Natural killer cell (primary cell): ENCODE results near the gene CAMSAP2. TPM values are rescaled to one million over a fixed set of nuclear protein-coding genes. Genes with fewer than 3 reads are reported as not detected.

Experiments
- ATAC-seq, 3 donors: fragments of 150-1000 bp in 2 of 3; fragments of 200-7000 bp in 1 of 3; cut with Tn5 transposase; 1 replicate in 1 of 3; 2 replicates in 2 of 3; pipeline ENCODE4 v1.10.0; 2021; ENCODE audit warnings: mild to moderate bottlenecking in 2 of 3, moderate library complexity in 2 of 3
- DNase-seq, 2 donors: peaks; one replicate each; pipeline versions ENCODE4 v3.0.0 to v3.0.0-alpha.2; 2013 to 2021; ENCODE audit warnings: mixed read lengths in 1 of 2
- H3K27ac ChIP-seq: one replicate; pipeline ENCODE4 v1.5.1; 2013; ENCODE audit warnings: mild to moderate bottlenecking, low read length
- H3K27me3 ChIP-seq: one replicate; pipeline ENCODE4 v1.6.1; 2013; ENCODE audit warnings: low read length; ENCODE audit not compliant: control insufficient read depth, insufficient read depth
- H3K36me3 ChIP-seq: one replicate; pipeline ENCODE4 v1.6.1; 2013; ENCODE audit warnings: low read length; ENCODE audit not compliant: control insufficient read depth, insufficient read depth
- H3K4me1 ChIP-seq: one replicate; pipeline ENCODE4 v1.6.1; 2013; ENCODE audit warnings: low read length; ENCODE audit not compliant: control insufficient read depth, insufficient read depth
- H3K4me3 ChIP-seq: one replicate; pipeline ENCODE4 v1.5.1; 2013; ENCODE audit warnings: low read length
- H3K9me3 ChIP-seq: one replicate; pipeline ENCODE4 v1.6.1; 2013; ENCODE audit warnings: low read length; ENCODE audit not compliant: control insufficient read depth, insufficient read depth
- H3K27ac Mint-ChIP-seq, 2 donors: one replicate each; pipeline ENCODE4 v1.8.0; 2022; ENCODE audit warnings: mild to moderate bottlenecking in 2 of 2, mixed read lengths in 2 of 2, moderate library complexity in 1 of 2
- H3K27me3 Mint-ChIP-seq, 2 donors: one replicate each; pipeline ENCODE4 v1.8.0; 2022; ENCODE audit warnings: low read depth in 2 of 2, mixed read lengths in 2 of 2
- H3K36me3 Mint-ChIP-seq: one replicate; pipeline ENCODE4 v1.8.0; 2022; ENCODE audit warnings: mixed read lengths
- H3K4me1 Mint-ChIP-seq, 2 donors: one replicate each; pipeline ENCODE4 v1.8.0; 2022; ENCODE audit warnings: mixed read lengths in 2 of 2
- H3K4me3 Mint-ChIP-seq: one replicate; pipeline ENCODE4 v1.8.0; 2022; ENCODE audit warnings: mild to moderate bottlenecking, moderate library complexity, mixed read lengths
- H3K9me3 Mint-ChIP-seq, 2 donors: one replicate each; pipeline ENCODE4 v1.8.0; 2022; ENCODE audit warnings: mixed read lengths in 2 of 2
- CTCF ChIP-seq: fragments of 200-600 bp; IDR thresholded peaks from one replicate; pipeline ENCODE4 v1.8.0; 2022; ENCODE audit warnings: antibody characterized with exemption
- WGBS: methylation state at CpG from one replicate; pipeline ENCODE4 v1.1.7; 2013; ENCODE audit warnings: missing lambda C conversion rate; ENCODE audit not compliant: insufficient coverage; 5-methylcytosine and 5-hydroxymethylcytosine counted together
- intact Hi-C: fragments of 100-400 bp; cut with micrococcal nuclease; formaldehyde crosslinking; loops from one replicate; pipeline ENCODE4 v1.14.2; 2022
- total RNA-seq, 4 donors: library from RNA; stranded (reverse); fragments of 120-200 nt in 1 of 4; gene quantifications; one replicate each; pipeline versions ENCODE4 v1.2.3 to v1.2.4, GENCODE V29; 2013 to 2022

The CAMSAP2 gene
- total RNA-seq, 3 donors from 2014 or later (not counting 1 experiment from before 2014, with no cell fraction given): 0.25 to 0.89 (median 0.50) TPM

- H3K27me3 Mint-ChIP-seq: no peaks in the 10 kb centered on the region
- no peaks in the 10 kb centered on the region for H3K36me3 Mint-ChIP-seq
- Histone ChIP-seq H3K36me3 (no peaks in the 10 kb centered on the region), H3K27ac (no peak overlapping the region), H3K9me3 (no peaks in the 10 kb centered on the region), H3K4me3 (no peak overlapping the region), H3K27me3 (no peaks in the 10 kb centered on the region), H3K4me1 (no peaks in the 10 kb centered on the region)
- 89% methylated on average over 3 of the region's 5 CpGs for WGBS
- H3K4me1 Mint-ChIP-seq: peaks cover 0 to 4% of the 10 kb centered on the region in 2 donors
- ATAC-seq: no peak
- H3K9me3 Mint-ChIP-seq: no peaks in the 10 kb centered on the region
- intact Hi-C loops: no loop called here
- DNase-seq: no peak
- TF ChIP-seq CTCF: no peak
- H3K4me3 Mint-ChIP-seq: no peak overlapping the region
- H3K27ac Mint-ChIP-seq: no peak overlapping the region
These were observed 31.6 kb upstream of the CAMSAP2 start for GRCh38 chr1:200707116-200707515.

- Histone ChIP-seq H3K36me3 (no peaks in the 10 kb centered on the region), H3K4me1 (no peaks in the 10 kb centered on the region), H3K27me3 (no peaks in the 10 kb centered on the region), H3K4me3 (no peak overlapping the region), H3K27ac (no peak overlapping the region), H3K9me3 (no peaks in the 10 kb centered on the region)
- Mint-ChIP-seq H3K27ac (no peak overlapping the region), H3K9me3 (no peaks in the 10 kb centered on the region), H3K4me3 (no peak overlapping the region), H3K4me1 (peaks cover 0 to 4% of the 10 kb centered on the region in 2 donors), H3K36me3 (no peaks in the 10 kb centered on the region), H3K27me3 (no peaks in the 10 kb centered on the region)
- DNase-seq (no peak), ATAC-seq (no peak)
- intact Hi-C loops: no loop called here
- no peak for TF ChIP-seq CTCF
These were observed 30.5 kb upstream of the CAMSAP2 start for GRCh38 chr1:200708161-200708560.

GRCh38 chr1:200708769-200709168 is 29.9 kb upstream of the CAMSAP2 start:
- H3K4me1 ChIP-seq: no peaks in the 10 kb centered on the region
- H3K4me3 ChIP-seq: no peak overlapping the region
- Mint-ChIP-seq H3K4me1 (peaks cover 0 to 4% of the 10 kb centered on the region in 2 donors), H3K27ac (no peak overlapping the region), H3K9me3 (no peaks in the 10 kb centered on the region), H3K4me3 (no peak overlapping the region), H3K36me3 (no peaks in the 10 kb centered on the region), H3K27me3 (no peaks in the 10 kb centered on the region)
- intact Hi-C loops: no loop called here
- no peaks in the 10 kb centered on the region for H3K27me3 ChIP-seq
- H3K36me3 ChIP-seq: no peaks in the 10 kb centered on the region
- no peak for ATAC-seq
- DNase-seq: no peak
- no peaks in the 10 kb centered on the region for H3K9me3 ChIP-seq
- H3K27ac ChIP-seq: no peak overlapping the region
- TF ChIP-seq CTCF: no peak
- WGBS: 60% methylated on average over 1 of the region's 1 CpG

- no peaks in the 10 kb centered on the region for H3K9me3 ChIP-seq
- H3K4me3 ChIP-seq: no peak overlapping the region
- DNase-seq (no peak), ATAC-seq (no peak)
- H3K4me1 Mint-ChIP-seq: peaks cover 0 to 4% of the 10 kb centered on the region in 2 donors
- no peaks in the 10 kb centered on the region for H3K9me3 Mint-ChIP-seq
- no peaks in the 10 kb centered on the region for H3K27me3 ChIP-seq
- H3K4me1 ChIP-seq: no peaks in the 10 kb centered on the region
- 80% methylated on average over 2 of the region's 2 CpGs for WGBS
- no peaks in the 10 kb centered on the region for H3K36me3 ChIP-seq
- no peaks in the 10 kb centered on the region for H3K36me3 Mint-ChIP-seq
- no peak overlapping the region for H3K27ac ChIP-seq
- H3K27ac Mint-ChIP-seq: no peak overlapping the region
- H3K4me3 Mint-ChIP-seq: no peak overlapping the region
- H3K27me3 Mint-ChIP-seq: peaks cover 0 to 7% of the 10 kb centered on the region in 2 donors
- no peak for TF ChIP-seq CTCF
- intact Hi-C loops: no loop called here
These were observed 28.5 kb upstream of the CAMSAP2 start for GRCh38 chr1:200710166-200710565.
